KMS-11 (cell line): Measurements from ENCODE around the gene DYNLT1.
"Not testable (repeated sequence)": the region's sequence is repeated elsewhere in the genome, so short reads cannot be mapped to it uniquely, and the experiment has no call there.

Experiments
- H2AFZ ChIP-seq: fragments of 200-600 bp; sonication (generic); 2 replicates; pipeline ENCODE4 v1.6.1; 2016; ENCODE audit warnings: antibody characterized with exemption, mixed run types, low read depth
- H3K27ac ChIP-seq: fragments of 200-600 bp; sonication (generic); 2 replicates; pipeline ENCODE4 v1.6.1; 2016; ENCODE audit warnings: mild to moderate bottlenecking, mixed run types
- H3K27me3 ChIP-seq: fragments of 200-600 bp; sonication (generic); 2 replicates; pipeline ENCODE4 v1.6.1; 2017; ENCODE audit warnings: mild to moderate bottlenecking, low read depth, mixed run types, moderate library complexity; ENCODE audit not compliant: insufficient read depth
- H3K36me3 ChIP-seq: fragments of 200-600 bp; sonication (generic); 2 replicates; pipeline ENCODE4 v1.6.1; 2017; ENCODE audit warnings: mild to moderate bottlenecking, mixed run types; ENCODE audit not compliant: insufficient read depth
- H3K4me1 ChIP-seq: fragments of 200-600 bp; sonication (generic); 2 replicates; pipeline ENCODE4 v1.6.1; 2016; ENCODE audit warnings: mild to moderate bottlenecking, low read depth, mixed run types; ENCODE audit not compliant: poor library complexity, severe bottlenecking
- H3K4me2 ChIP-seq: fragments of 200-600 bp; sonication (generic); 2 replicates; pipeline ENCODE4 v1.7.0; 2016; ENCODE audit warnings: mild to moderate bottlenecking, mixed run types
- H3K4me3 ChIP-seq: fragments of 200-600 bp; sonication (generic); IDR thresholded peaks from 2 replicates; pipeline ENCODE4 v1.6.1; 2017; ENCODE audit warnings: low read depth, low read length, mixed read lengths; ENCODE audit not compliant: insufficient read depth
- H3K79me2 ChIP-seq: fragments of 200-600 bp; sonication (generic); 2 replicates; pipeline ENCODE4 v1.6.1; 2016; ENCODE audit warnings: low read depth, mixed run types; ENCODE audit not compliant: insufficient read depth
- H3K9ac ChIP-seq: fragments of 200-600 bp; sonication (generic); 2 replicates; pipeline ENCODE4 v1.6.1; 2016; ENCODE audit warnings: mild to moderate bottlenecking, mixed run types
- H4K20me1 ChIP-seq: fragments of 200-600 bp; sonication (generic); 2 replicates; pipeline ENCODE4 v1.6.1; 2016; ENCODE audit warnings: mild to moderate bottlenecking, mixed run types; ENCODE audit not compliant: insufficient read depth
- TF ChIP-seq, protein P1 (sequence below): fragments of 200-600 bp; sonication (generic); conservative IDR thresholded peaks from 2 replicates; pipeline ENCODE4 v1.6.1; 2017; ENCODE audit warnings: low read depth, mild to moderate bottlenecking, antibody characterized with exemption, low read length, moderate library complexity, mixed read lengths

Gene DYNLT1

DNA sequence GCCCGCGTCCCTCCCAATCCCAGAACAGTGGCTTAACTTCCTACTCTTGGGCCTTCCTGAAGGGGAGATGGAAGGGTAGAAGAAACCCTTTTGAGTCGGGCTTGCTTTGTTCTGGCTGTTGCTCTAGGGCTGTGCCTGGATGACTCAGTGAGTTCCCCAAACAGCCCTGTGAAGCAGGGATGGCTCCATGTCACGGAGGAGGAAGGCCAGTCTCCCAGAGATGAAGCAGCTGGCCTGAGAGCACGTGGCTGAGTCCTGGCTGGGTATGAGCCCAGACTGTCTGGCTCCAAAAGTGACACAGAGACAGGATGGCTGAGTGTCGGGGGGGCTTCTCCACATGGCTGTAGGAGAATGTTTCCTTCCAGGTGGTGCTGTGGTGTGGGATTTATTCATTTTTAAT is 10.0 kb upstream of the DYNLT1 start:
- Histone ChIP-seq H4K20me1 (no peaks in the 10 kb centered on the region), H3K27ac (no peak overlapping the region), H3K27me3 (0 out of 2 replicates have a peak, but pooled peaks cover 3% of the 10 kb centered on the region), H3K4me1 (peaks cover 17% of the 10 kb centered on the region), H3K36me3 (no peaks in the 10 kb centered on the region), H2AFZ (no peak overlapping the region), H3K4me2 (peak overlapping the region; percentile 80), H3K9ac (no peak overlapping the region), H3K4me3 (no peak overlapping the region), H3K79me2 (no peaks in the 10 kb centered on the region)
- TF ChIP-seq, protein P1, sequence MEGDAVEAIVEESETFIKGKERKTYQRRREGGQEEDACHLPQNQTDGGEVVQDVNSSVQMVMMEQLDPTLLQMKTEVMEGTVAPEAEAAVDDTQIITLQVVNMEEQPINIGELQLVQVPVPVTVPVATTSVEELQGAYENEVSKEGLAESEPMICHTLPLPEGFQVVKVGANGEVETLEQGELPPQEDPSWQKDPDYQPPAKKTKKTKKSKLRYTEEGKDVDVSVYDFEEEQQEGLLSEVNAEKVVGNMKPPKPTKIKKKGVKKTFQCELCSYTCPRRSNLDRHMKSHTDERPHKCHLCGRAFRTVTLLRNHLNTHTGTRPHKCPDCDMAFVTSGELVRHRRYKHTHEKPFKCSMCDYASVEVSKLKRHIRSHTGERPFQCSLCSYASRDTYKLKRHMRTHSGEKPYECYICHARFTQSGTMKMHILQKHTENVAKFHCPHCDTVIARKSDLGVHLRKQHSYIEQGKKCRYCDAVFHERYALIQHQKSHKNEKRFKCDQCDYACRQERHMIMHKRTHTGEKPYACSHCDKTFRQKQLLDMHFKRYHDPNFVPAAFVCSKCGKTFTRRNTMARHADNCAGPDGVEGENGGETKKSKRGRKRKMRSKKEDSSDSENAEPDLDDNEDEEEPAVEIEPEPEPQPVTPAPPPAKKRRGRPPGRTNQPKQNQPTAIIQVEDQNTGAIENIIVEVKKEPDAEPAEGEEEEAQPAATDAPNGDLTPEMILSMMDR: no peak

DNA sequence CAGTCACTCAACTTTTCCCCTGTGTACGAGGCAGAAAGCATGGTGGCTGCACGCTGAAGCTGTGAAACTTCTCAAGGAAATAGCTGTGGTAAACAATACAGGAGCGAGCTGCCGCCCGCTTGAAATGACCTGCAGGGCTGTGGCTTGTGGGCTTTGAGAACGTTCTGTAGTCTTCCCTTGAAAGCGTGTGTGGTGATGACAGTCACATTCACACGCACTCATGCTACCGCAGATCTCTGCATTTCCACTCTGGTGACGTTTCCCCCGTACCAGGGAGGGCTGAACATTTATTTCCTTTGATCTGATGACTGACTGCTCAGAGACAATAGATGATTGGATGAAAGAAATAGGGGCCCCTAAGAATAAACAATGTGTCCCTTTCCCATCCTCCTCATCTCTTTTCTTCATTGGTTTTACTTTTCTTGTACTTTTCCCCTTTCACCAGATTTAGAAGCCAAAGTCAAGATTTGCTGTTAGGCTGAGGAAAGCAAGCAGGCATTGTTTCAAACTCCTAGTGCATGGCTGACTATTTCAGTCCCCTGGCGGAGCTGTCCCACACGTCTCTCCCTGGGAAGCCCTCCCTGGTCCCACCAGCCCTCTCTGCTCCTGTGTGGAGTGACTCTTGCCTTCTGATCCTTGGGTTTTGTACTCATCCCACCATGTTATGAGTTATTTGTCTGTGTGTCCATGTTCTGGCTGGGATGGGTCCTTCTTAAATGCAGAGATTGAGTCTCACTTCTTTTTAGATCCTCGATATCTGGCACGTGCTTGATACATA is 9.2 kb upstream of the DYNLT1 start:
- TF ChIP-seq, protein P1: no peak
- no peaks in the 10 kb centered on the region for H3K36me3 ChIP-seq
- peak overlapping the region; percentile 42 for H3K27ac ChIP-seq
- H3K4me3 ChIP-seq: no peak overlapping the region
- H3K9ac ChIP-seq: no peak overlapping the region
- H3K4me1 ChIP-seq: peaks cover 17% of the 10 kb centered on the region
- no peaks in the 10 kb centered on the region for H4K20me1 ChIP-seq
- H3K27me3 ChIP-seq: 0 out of 2 replicates have a peak, but pooled peaks cover 3% of the 10 kb centered on the region
- peak overlapping the region; percentile 80 for H3K4me2 ChIP-seq
- peak overlapping the region; percentile 14; the same call in 1 of the 2 replicates for H2AFZ ChIP-seq
- H3K79me2 ChIP-seq: no peaks in the 10 kb centered on the region

DNA sequence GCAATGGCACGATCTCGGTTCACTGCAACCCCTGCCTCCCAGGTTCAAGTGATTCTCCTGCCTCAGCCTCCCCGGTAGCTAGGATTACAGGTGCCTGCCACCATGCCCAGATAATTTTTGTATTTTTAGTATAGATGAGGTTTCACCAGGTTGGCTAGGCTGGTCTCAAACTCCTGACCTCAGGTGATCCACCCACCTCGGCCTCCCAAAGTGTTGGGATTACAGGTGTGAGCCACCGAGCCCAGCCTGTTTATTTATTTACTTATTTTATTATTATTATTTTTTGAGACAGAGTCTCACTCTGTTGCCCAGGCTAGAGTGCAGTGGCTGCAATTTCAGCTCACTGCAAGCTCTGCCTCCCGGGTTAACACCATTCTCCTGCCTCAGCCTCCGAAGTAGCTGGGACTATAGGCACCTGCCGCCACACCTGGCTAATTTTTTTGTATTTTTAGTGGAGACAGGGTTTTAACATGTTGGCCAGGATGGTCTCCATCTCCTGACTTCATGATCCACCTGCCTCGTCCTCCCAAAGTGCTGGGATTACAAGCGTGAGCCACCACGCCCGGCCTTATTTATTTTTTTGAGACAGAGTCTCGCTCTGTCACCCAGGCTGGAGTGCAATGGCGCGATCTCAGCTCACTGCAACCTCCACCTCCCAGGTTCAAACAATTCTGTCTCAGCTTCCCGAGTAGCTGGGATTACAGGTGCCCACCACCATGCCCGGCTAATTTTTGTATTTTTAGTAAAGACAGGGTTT is 7.6 kb upstream of the DYNLT1 start:
- H3K4me1 ChIP-seq: peaks cover 17% of the 10 kb centered on the region
- H3K27me3 ChIP-seq, H3K4me3 ChIP-seq, H4K20me1 ChIP-seq, H3K4me2 ChIP-seq, H3K9ac ChIP-seq, H2AFZ ChIP-seq, H3K27ac ChIP-seq, H3K36me3 ChIP-seq, H3K79me2 ChIP-seq: not testable (repeated sequence)

DNA sequence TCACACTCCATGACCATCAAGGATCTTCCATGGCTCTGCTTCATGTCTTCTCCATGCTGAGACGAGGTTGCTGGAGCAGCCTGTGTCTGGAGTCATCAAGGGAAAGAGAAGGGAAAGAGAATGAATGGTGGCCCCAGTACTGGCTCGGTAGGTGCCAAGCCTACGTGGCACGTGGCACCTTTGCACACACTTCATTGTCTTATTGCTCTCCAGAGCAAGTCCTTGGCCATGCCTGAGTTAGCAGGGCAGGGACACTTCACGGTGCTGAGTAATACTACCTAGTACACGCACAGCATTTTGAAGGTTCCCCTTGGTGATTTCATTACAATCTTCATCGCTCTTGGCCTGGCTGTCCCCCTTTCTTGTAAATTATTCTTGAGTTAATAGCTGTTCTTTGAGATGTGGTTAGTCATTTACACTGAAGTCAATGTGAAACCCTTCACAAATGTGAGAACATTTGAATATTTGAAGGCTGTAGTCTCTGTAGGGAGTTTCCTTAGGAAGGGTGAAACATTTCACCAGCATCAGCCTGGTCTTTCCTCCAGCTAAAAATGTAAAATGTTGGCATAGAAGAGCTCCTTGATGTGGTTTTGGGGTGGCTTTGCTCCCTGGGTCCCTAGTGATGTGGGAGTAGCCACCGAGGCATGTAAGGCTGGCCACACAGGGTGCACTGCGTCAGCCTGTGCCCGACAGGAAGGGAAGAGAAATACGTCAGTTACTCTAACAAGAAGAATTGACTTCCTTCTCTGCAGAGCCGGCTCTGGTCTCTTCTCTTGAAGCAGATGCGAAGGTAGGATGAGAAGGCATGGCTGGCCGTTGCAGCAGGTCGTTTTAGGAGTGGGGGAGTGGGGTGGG is 5.0 kb upstream of the DYNLT1 start, which contains the start of gene SYTL3:
Gene SYTL3 (plus strand): TSS at position 766 of the 855 bp plus-strand sequence. CDS start 13,215 bp downstream, outside the sequence.
- H3K4me1 ChIP-seq: peaks cover 21% of the 10 kb centered on the region
- TF ChIP-seq, protein P1: no peak
- no peak within 1 kb of the TSS for H3K4me3 ChIP-seq
- no peak within 1 kb of the TSS for H3K4me2 ChIP-seq
- H3K27ac ChIP-seq: no peak within 1 kb of the TSS
- H3K27me3 ChIP-seq: no peaks in the 10 kb centered on the region
- H3K79me2 ChIP-seq: no peaks in the 10 kb centered on the region
- no peak within 1 kb of the TSS for H3K9ac ChIP-seq
- H2AFZ ChIP-seq: no peak within 1 kb of the TSS
- H4K20me1 ChIP-seq: no peaks in the 10 kb centered on the region
- H3K36me3 ChIP-seq: no peaks in the 10 kb centered on the region
